ENCODE data around the gene UBXN4. TPM values are rescaled to one million over a fixed set of nuclear protein-coding genes. Genes with fewer than 3 reads are reported as not detected.

The UBXN4 gene, protein sequence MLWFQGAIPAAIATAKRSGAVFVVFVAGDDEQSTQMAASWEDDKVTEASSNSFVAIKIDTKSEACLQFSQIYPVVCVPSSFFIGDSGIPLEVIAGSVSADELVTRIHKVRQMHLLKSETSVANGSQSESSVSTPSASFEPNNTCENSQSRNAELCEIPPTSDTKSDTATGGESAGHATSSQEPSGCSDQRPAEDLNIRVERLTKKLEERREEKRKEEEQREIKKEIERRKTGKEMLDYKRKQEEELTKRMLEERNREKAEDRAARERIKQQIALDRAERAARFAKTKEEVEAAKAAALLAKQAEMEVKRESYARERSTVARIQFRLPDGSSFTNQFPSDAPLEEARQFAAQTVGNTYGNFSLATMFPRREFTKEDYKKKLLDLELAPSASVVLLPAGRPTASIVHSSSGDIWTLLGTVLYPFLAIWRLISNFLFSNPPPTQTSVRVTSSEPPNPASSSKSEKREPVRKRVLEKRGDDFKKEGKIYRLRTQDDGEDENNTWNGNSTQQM
- 117 and 123 TPM in 2 replicates for total RNA-seq (2021)
- percentile 96 among the genes with signal in this experiment for Bru-seq, nascent RNA
- BruChase-seq, experiment 1, labeled RNA remaining after a 2-hour chase, result percentile 97 among the genes with signal in this experiment
- percentile 96 among the genes with signal in this experiment for BruChase-seq, experiment 2, labeled RNA remaining after a 6-hour chase
- long read RNA-seq, full-length matches to known transcripts, result 154 of 242 reads
- long read RNA-seq, partial matches to known transcripts, result 10 of 242 reads
- long read RNA-seq, other reads (novel, unspliced or antisense), result 78 of 242 reads

- H3K27me3 ChIP-seq (replicated peaks; ENCODE audit: insufficient read depth, low read depth, low read length, poor library complexity), result no peaks in the 10 kb centered on the region
- DNase-seq (ENCODE audit: low spot score), result peak; percentile 99
- TF ChIP-seq EZH2 (IDR thresholded peaks at IDR 0.05; ENCODE audit: borderline replicate concordance, low read depth, low read length, poor library complexity, severe bottlenecking), result no peak
- TF ChIP-seq, protein P1, sequence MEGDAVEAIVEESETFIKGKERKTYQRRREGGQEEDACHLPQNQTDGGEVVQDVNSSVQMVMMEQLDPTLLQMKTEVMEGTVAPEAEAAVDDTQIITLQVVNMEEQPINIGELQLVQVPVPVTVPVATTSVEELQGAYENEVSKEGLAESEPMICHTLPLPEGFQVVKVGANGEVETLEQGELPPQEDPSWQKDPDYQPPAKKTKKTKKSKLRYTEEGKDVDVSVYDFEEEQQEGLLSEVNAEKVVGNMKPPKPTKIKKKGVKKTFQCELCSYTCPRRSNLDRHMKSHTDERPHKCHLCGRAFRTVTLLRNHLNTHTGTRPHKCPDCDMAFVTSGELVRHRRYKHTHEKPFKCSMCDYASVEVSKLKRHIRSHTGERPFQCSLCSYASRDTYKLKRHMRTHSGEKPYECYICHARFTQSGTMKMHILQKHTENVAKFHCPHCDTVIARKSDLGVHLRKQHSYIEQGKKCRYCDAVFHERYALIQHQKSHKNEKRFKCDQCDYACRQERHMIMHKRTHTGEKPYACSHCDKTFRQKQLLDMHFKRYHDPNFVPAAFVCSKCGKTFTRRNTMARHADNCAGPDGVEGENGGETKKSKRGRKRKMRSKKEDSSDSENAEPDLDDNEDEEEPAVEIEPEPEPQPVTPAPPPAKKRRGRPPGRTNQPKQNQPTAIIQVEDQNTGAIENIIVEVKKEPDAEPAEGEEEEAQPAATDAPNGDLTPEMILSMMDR (conservative IDR thresholded peaks at IDR 0.05; ENCODE audit: low read depth, low read length), result peak; percentile 69
- H3K4me3 ChIP-seq (ENCODE audit: low read depth, low read length, poor library complexity, severe bottlenecking), result peak within 1 kb of the TSS; percentile 97
- H3K9me3 ChIP-seq (ENCODE audit: low read depth, low read length, poor library complexity, severe bottlenecking), result no peaks in the 10 kb centered on the region
- H3K4me1 ChIP-seq (ENCODE audit: insufficient read depth, low read length, poor library complexity, severe bottlenecking), result peaks cover 17% of the 10 kb centered on the region
- intact Hi-C loops (cut with micrococcal nuclease; ENCODE audit: unreplicated experiment), result no loop called here
- H3K27ac ChIP-seq (ENCODE audit: low read depth, low read length, poor library complexity, severe bottlenecking), result peak within 1 kb of the TSS; percentile 96
- POLR2A ChIA-PET (ENCODE audit: low non-redundant PET), result interaction anchor here (0.6 kb wide), 1 partner anchor 345 kb away, joined by 10 read pairs; no protein-coding TSS in a partner anchor
- CTCF ChIA-PET, result interaction anchor here (0.5 to 0.7 kb wide), 5 partner anchors 10 to 753 kb away, joined by 3 to 9 read pairs (median 3); no protein-coding TSS in a partner anchor
- BruUV-seq (replicated peaks), result no TSS peak
- H3K36me3 ChIP-seq (ENCODE audit: insufficient read depth, low read length, poor library complexity, severe bottlenecking), result peaks cover 8% of the 10 kb centered on the region
Observed at GRCh38 chr2:135741395-135742324, at the start of gene UBXN4. Gene UBXN4, plus strand, starts transcription at chr2:135741855. Its CDS starts 75 bp downstream, at chr2:135741930.

DNA sequence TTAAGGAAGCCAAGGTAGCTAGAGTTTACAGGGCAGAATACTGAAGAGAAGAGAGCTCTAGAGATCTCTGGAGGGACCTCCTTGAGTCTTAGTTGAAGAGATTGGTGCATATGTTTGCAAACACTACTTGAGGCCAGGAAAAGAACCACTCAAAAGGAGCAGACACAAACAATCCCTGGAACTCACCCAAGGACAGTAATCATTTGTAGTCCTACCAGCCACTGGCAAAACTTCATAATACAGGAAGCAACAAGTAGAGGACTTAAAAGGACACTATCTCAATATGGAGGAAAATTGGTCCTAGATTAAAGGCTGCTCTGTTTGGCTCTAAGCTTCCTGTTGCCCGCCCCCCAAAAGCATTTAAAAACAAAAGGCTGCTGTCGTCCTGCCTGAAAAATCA lies 46.9 kb upstream of the UBXN4 start:
- ChIA-PET CTCF (no interaction called here), POLR2A (ENCODE audit: low non-redundant PET) (no interaction called here)
- Histone ChIP-seq H3K4me1 (ENCODE audit: insufficient read depth, low read length, poor library complexity, severe bottlenecking) (no peaks in the 10 kb centered on the region), H3K27ac (ENCODE audit: low read depth, low read length, poor library complexity, severe bottlenecking) (no peak overlapping the region), H3K27me3 (replicated peaks; ENCODE audit: insufficient read depth, low read depth, low read length, poor library complexity) (no peaks in the 10 kb centered on the region), H3K36me3 (ENCODE audit: insufficient read depth, low read length, poor library complexity, severe bottlenecking) (peaks cover 6% of the 10 kb centered on the region), H3K4me3 (ENCODE audit: low read depth, low read length, poor library complexity, severe bottlenecking) (no peak overlapping the region), H3K9me3 (ENCODE audit: low read depth, low read length, poor library complexity, severe bottlenecking) (no peaks in the 10 kb centered on the region)
- intact Hi-C loops (cut with micrococcal nuclease; ENCODE audit: unreplicated experiment), result no loop called here
- DNase-seq (ENCODE audit: low spot score), result peak; percentile 11
- BruUV-seq (replicated peaks), result no TSS peak
- TF ChIP-seq EZH2 (IDR thresholded peaks at IDR 0.05; ENCODE audit: borderline replicate concordance, low read depth, low read length, poor library complexity, severe bottlenecking), result no peak
- TF ChIP-seq, protein P1 (conservative IDR thresholded peaks at IDR 0.05; ENCODE audit: low read depth, low read length), result no peak

GRCh38 chr2:135698838-135699237 lies 42.8 kb upstream of the UBXN4 start:
- Histone ChIP-seq H3K27me3 (replicated peaks; ENCODE audit: insufficient read depth, low read depth, low read length, poor library complexity) (no peaks in the 10 kb centered on the region), H3K4me3 (ENCODE audit: low read depth, low read length, poor library complexity, severe bottlenecking) (no peak overlapping the region), H3K9me3 (ENCODE audit: low read depth, low read length, poor library complexity, severe bottlenecking) (no peaks in the 10 kb centered on the region), H3K4me1 (ENCODE audit: insufficient read depth, low read length, poor library complexity, severe bottlenecking) (no peaks in the 10 kb centered on the region), H3K36me3 (ENCODE audit: insufficient read depth, low read length, poor library complexity, severe bottlenecking) (peaks cover 6% of the 10 kb centered on the region), H3K27ac (ENCODE audit: low read depth, low read length, poor library complexity, severe bottlenecking) (no peak overlapping the region)
- intact Hi-C loops (cut with micrococcal nuclease; ENCODE audit: unreplicated experiment), result no loop called here
- CTCF ChIA-PET, result interaction anchor here (0.6 kb wide), 1 partner anchor 14 kb away, joined by 5 read pairs; no protein-coding TSS in a partner anchor
- POLR2A ChIA-PET (ENCODE audit: low non-redundant PET), result no interaction called here
- no TSS peak for BruUV-seq (replicated peaks)
- DNase-seq (ENCODE audit: low spot score), result no peak
- TF ChIP-seq, protein P1 (conservative IDR thresholded peaks at IDR 0.05; ENCODE audit: low read depth, low read length), result no peak
- TF ChIP-seq EZH2 (IDR thresholded peaks at IDR 0.05; ENCODE audit: borderline replicate concordance, low read depth, low read length, poor library complexity, severe bottlenecking), result no peak
